Erythroblast (primary cell): ENCODE results near the gene DNAJB6.

Source experiments
- GATA1 ChIP-seq: IDR thresholded peaks from 2 replicates; pipeline ENCODE4 v1.6.1; 2011; ENCODE audit warnings: low read depth, mild to moderate bottlenecking, control low read depth, low read length, moderate library complexity
- POLR2A ChIP-seq: IDR thresholded peaks from 2 replicates; pipeline ENCODE4 v1.6.1; 2011; ENCODE audit warnings: mild to moderate bottlenecking, low read length

- no peak for TF ChIP-seq POLR2A
- no peak for TF ChIP-seq GATA1
Observed at GRCh38 chr7:157391036-157391710, 54.4 kb downstream of the DNAJB6 start.
